ENCODE measurements around the gene UBE2O. TPM values are rescaled to one million over a fixed set of nuclear protein-coding genes. Genes with fewer than 3 reads are reported as not detected.
A peak's percentile ranks its signal among the peaks of the same experiment; 100 is the strongest.

UBE2O gene
- total and polyA plus RNA-seq, 8 donors, result 10.4 to 19.8 (median 15.9) TPM

DNA sequence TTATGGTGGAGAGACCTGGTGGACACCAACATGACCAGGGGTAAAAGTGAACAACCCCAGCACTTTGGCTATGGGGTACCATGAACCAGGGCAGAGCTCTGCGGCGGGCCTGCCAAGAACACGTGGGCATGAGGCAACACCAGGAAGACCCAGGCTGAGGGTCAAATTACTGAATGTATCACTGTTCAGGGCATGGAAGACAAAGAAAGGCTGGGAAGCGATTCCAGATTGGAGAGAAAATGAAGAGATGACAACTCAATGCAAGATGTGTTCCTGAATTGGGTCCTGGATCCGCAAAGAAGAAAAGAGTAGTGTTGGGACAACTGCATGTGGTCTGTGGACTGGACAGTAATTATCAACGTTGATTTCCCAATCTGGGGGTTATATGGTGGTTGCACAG is 48.7 kb downstream of the UBE2O start:
- WGBS, 2 donors, result 87 to 91% methylated on average over 6 of the region's 6 CpGs
- TF ChIP-seq, protein P1, sequence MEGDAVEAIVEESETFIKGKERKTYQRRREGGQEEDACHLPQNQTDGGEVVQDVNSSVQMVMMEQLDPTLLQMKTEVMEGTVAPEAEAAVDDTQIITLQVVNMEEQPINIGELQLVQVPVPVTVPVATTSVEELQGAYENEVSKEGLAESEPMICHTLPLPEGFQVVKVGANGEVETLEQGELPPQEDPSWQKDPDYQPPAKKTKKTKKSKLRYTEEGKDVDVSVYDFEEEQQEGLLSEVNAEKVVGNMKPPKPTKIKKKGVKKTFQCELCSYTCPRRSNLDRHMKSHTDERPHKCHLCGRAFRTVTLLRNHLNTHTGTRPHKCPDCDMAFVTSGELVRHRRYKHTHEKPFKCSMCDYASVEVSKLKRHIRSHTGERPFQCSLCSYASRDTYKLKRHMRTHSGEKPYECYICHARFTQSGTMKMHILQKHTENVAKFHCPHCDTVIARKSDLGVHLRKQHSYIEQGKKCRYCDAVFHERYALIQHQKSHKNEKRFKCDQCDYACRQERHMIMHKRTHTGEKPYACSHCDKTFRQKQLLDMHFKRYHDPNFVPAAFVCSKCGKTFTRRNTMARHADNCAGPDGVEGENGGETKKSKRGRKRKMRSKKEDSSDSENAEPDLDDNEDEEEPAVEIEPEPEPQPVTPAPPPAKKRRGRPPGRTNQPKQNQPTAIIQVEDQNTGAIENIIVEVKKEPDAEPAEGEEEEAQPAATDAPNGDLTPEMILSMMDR (IDR thresholded peaks at IDR 0.05), result no peak
- H3K27me3 ChIP-seq, result no peaks in the 10 kb centered on the region
- no peaks in the 10 kb centered on the region for H3K9me3 ChIP-seq
- H3K4me1 ChIP-seq, result no peaks in the 10 kb centered on the region
- H3K36me3 ChIP-seq, result peaks cover 0 to 36% (median 13%) of the 10 kb centered on the region in 3 donors
- FAIRE-seq (no peak), DNase-seq (peak in 1 of 6 donors; percentile 12), ATAC-seq (no peak)
- intact Hi-C loops (cut with DNase I), result loop anchor here in 1 of 3 donors (5.0 to 10.0 kb wide), 2 partner anchors 53 to 101 kb away; partner anchors contain the start of gene RHBDF2
- H3K27ac ChIP-seq, result no peak overlapping the region
- no peak overlapping the region for H3K4me3 ChIP-seq

DNA sequence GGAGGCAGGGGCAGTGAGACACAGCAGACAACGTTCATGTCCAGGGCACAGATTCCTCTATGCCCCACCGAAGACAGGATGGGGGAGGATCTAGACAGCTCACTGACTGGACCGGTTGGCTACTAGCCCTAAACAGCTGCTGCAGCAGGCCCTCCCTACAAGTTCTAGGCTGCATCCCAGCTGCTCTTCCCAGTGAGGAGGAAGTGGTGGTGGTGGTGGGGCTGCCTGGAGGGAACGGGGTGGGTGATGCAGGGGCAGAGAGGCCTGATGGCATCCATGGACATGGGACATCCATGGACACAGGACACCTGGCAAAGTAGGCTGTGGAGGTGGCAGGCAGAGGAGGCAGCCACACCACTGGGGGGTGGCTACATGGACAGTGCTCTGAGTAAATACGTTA is 50.2 kb downstream of the UBE2O start:
- H3K27ac ChIP-seq, result no peak overlapping the region
- H3K9me3 ChIP-seq, result no peaks in the 10 kb centered on the region
- ATAC-seq, result no peak
- DNase-seq, result peak in 1 of 6 donors; percentile 24
- no peak for FAIRE-seq
- H3K36me3 ChIP-seq, result peaks cover 0 to 48% (median 21%) of the 10 kb centered on the region in 3 donors
- H3K27me3 ChIP-seq, result no peaks in the 10 kb centered on the region
- 83 to 89% methylated on average over 5 of the region's 5 CpGs for WGBS, 2 donors
- TF ChIP-seq, protein P1 (IDR thresholded peaks at IDR 0.05), result no peak
- intact Hi-C loops (cut with DNase I), result loop anchor here in 1 of 3 donors (5.0 to 10.0 kb wide), 2 partner anchors 55 to 102 kb away; partner anchors contain the start of gene RHBDF2
- no peak overlapping the region for H3K4me3 ChIP-seq
- no peaks in the 10 kb centered on the region for H3K4me1 ChIP-seq

DNA sequence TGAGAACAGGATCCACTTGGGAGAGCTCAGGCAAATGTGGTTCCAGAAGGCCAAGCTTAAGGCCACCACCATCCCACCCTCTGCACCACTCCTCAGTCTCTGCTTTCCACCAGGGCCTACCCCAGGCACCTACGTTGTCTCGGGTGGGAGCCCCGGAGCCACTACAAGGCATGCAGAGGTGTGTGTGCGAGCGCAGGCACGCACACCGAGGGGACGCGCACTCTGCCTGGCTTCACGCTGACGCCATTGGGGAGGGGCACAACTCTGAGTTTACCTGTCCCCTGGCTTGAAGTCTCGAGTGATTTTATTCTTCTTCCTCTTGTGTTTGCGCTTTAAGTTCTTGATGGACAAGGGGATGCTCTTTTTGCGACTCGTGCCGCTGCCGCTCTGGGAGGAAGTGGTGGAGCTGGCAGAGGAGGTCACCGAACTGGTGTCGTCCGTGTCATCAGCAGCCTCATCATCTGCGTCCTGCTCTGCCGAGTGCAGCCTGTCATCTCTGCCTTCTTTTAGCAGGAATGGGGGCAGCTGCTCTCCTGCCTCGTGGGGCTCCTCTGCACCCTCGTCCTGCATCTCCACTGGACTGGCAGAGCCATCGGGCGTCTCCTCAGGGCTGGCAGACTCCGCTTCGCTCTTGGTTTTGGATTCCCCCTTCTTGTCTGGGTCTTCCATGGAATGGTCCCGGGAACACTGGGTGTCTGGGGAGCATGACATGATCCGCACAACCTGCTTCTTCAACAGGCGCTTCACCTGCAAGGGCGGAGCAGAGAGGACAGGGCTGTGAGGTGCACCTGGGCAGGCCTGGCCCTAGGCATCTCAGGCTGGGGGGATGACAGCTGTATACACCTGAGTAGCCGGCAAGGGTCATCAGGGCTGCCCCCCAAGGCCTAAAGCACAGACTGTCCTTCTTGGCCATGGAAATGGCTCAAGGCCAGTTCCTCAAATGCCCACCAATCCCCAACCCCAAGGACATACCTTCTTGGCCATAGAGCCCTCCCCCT is 53.5 kb downstream of the UBE2O start:
- DNase-seq (no peak), FAIRE-seq (no peak), ATAC-seq (no peak)
- Histone ChIP-seq H3K4me3 (no peak overlapping the region), H3K27me3 (no peaks in the 10 kb centered on the region), H3K4me1 (no peaks in the 10 kb centered on the region), H3K27ac (no peak overlapping the region), H3K9me3 (no peaks in the 10 kb centered on the region), H3K36me3 (peaks cover 0 to 69% (median 35%) of the 10 kb centered on the region in 3 donors)
- 90% methylated on average over 33 of the region's 33 CpGs for WGBS, 2 donors
- TF ChIP-seq, protein P1 (IDR thresholded peaks at IDR 0.05), result no peak
- intact Hi-C loops (cut with DNase I), result loop anchor here (5.0 to 10.0 kb wide), 5 partner anchors 58 to 105 kb away; partner anchors contain the start of genes QRICH2 (in 2 of the 3) and RHBDF2 (in 1 of the 3)

DNA sequence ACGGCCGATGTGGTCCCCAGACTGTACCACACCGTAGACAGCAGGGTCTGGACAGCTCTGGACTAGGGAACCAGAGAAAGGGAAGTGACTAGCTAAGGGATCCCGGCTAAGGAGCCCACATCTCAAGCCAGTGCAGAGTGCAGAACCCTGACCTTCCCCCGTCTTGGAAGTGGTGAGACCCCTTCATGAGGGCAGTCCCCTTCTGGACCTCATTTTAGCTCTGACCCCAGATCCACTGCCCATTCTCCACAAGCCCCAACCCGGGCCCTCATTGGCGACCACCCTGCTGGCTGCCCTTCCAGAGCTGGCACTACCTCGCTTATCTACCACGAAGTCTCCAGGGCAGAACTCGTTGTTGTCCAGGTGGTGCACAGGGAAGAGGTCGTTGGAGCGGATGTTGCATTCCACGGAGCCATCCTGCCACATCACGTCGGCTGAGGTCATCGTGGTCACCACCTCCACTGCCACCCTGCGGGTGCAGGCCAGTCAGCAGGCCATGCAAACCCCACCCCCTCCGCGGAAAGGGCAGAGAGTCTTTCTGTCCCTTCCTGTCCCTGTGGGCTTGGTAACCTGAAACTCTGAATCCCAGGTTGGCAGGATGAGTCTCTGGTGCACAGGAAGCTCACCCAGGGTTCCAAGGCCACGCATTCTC is 54.3 kb downstream of the UBE2O start:
- 77% methylated on average over 20 of the region's 20 CpGs for WGBS, 2 donors
- DNase-seq (peak in 1 of 6 donors; percentile 71), ATAC-seq (peak; percentile 3 to 27 (median 17)), FAIRE-seq (no peak)
- Histone ChIP-seq H3K27me3 (no peaks in the 10 kb centered on the region), H3K4me1 (no peaks in the 10 kb centered on the region), H3K36me3 (peaks cover 0 to 69% (median 41%) of the 10 kb centered on the region in 3 donors), H3K9me3 (no peaks in the 10 kb centered on the region), H3K4me3 (no peak overlapping the region), H3K27ac (no peak overlapping the region)
- TF ChIP-seq, protein P1 (IDR thresholded peaks at IDR 0.05), result no peak
- intact Hi-C loops (cut with DNase I), result loop anchor here (5.0 to 10.0 kb wide), 3 partner anchors 91 to 96 kb away; partner anchors contain the start of gene QRICH2 (in 2 of the 3)
